AG08395 (cell line): ENCODE data around the gene KLRF2.

ENCODE experiments used
- DNase-seq: peaks from one replicate; pipeline ENCODE4 v3.0.0; 2012; ENCODE audit warnings: mixed read lengths, low spot score

Gene KLRF2

DNA sequence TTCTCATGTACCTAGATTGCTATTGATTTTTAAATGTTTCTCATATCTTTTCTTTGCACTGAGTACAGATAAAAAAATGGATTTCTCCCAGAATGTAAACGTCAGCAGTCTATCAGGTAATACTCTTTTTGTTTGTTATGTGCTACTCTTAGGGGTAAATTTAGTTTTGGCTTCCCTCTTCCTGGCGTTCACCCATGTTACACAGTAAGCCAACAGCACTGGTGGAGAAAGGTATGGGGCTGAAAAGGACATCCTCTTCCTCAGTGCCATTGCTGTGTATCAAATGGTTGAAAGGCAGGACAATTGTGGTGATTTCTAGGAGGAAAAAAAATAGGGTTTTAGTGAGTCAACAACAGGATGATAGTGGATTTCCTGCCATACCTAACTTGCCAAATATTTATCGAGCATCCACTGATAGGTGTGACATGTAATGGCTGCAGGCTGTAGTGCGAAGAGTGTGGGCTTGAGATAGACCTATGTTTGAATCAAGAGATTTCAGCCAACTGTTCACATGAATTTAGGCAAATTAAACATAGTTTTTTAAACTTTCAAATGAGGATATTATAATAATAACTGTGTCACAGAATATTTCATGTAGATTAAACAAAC is 7.5 kb downstream of the KLRF2 start:
- no peak for DNase-seq

DNA sequence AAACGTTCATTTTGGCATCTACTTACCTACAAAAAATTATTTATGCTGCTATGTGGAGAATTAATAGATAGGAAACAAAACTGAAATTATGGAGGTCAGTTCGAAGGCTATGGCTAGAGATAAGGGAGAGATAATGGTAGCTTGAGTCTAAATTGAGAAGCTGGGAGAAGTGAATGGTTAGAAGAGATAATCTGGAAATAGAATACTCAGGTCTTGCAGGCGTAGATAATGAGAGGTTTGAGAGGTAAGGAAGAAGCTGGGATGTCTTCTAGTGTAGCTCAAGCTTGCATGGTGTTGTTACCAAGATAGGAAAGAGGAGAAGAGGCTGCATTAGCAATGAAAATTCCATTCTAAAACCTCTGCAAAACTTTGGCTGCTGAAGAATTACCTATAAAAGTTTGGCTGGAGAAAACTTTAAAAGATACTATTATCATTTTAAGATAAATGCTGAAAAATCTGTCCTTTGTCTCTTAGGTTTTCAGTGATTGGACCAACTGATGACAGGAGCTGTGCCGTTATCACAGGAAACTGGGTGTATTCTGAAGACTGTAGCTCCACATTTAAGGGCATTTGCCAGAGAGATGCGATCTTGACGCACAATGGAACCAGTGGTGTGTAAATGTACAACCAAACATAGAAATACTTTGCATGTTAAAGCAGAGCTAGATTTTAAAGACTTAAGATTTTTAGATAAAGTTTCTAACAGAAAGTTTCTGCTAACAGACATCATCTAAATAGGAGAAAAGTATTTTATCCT is 14.1 kb downstream of the KLRF2 start:
- DNase-seq: no peak

DNA sequence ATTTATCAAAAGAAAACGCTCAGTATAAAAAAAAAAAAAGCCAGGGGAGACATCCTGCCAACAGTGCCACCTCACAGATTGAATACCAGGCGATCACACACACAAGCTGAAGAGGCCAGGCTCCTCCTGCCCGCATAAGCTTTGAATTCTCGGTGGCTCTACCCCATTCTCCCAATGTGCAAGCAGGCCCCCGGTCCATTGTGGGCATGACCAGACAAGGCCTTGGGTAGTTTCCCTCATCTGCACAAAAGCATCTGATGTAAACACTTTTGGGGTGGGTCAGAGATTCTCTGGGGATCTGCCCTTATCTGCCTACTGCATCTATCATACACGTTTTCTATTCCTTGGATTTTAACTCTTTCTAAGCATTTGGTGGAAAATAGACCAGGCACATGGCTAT is 16.2 kb downstream of the KLRF2 start:
- no peak for DNase-seq

DNA sequence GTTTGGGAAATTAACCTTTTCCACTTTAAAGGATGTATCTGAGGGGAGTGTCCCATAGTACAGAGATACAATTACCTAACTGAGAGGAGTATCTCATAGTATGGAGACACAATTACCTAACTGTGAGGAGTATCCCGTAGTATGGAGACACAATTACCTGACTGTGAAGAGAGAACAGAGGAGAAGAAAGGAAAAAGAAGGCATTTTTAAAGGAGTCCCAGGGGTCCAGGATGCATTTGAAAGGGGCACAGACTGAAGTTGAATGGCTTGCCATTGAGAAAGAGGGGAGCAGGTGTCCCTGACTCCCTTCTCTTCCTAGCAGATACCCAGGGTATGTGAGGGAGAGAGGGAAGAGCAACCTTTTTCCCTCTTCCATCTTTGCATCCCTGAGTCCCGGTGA is 17.9 kb downstream of the KLRF2 start:
- no peak for DNase-seq

DNA sequence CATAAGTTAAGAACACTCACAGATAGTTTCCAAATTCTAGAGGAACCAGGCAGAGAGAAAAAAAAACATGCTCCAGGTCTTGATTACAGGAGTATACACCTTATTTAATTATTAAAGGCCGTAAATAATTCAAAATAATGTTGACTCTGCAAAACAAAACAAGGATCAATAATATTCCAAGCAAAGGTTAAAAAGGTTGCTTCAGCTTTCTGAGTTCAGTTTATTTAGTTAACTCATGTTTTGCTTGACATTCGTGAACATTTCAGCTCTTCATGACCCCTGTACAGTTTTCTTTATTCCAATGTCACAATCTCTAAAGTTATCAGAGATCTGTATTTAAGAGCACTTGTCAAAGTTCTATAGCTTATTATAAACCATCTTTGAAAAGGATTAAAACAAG is 19.6 kb downstream of the KLRF2 start:
- no peak for DNase-seq

DNA sequence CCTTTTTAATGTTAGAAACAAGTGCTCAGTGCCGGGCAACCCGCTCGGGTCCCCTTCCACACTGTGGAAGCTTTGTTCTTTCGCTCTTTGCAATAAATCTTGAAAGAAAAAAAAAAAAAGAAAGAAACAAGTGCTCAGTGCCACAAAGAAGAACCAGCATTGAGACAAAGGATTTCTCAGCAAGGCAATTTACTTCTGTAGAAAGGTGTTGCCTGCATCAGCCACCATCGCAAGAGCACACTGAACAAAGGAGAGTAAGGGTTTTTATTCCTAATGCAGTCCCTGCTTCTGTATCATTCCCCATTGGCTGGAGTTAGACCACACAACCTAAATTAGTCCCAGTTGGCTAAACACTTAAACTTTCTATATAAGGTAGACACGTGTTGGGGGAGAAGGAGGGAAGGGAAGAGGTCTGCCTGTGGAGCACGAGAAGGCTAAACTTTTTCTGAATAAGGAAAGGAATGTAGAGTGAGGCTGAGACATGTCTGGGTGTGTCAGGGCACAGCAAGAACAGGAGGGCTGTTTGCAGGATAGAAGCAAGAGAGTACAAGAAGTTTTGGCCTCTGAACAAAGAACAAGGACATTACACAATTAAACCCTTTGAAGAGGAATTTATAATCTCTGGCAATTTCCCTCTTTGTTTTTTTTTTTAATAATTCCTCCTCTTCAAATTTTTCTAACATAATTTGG is 21.4 kb downstream of the KLRF2 start:
- DNase-seq: no peak

DNA sequence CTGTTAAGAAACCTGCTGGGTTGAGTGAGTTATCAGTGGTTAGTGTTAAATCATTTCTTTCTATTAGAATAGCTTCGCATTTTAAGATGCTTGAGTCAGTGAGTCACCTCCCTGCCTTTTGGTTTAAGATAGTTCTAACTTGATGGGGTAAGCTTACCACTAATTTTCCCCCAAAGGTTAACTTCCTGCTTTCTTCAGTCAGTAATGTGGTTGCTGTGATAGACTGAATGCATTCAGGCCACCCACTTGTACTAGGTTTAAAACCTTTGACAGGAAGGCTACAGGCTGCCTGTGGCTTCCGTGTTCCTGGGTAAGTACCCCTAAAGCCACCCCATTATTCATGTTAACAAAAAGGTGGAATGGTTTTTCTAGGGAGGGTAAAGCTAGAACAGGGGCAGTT is 25.6 kb downstream of the KLRF2 start:
- no peak for DNase-seq

DNA sequence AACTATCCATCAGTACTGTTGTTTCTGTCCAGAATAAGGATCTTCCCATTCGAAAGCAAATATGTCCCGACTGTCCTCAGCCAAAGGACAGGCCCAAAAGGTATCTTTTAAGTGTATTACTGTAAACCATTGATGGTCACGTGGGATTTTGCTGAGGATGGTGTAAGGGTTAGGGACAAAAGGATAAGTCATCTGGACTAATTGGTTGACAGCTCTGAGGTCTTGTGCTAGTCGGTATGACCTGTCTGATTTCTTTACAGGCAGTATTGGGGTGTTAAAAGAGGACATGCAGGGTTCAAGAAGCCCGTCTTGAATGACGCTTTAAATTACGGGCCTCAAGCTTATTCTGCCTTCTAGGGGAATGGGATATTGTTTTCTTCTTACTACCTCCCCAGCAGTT is 26.5 kb downstream of the KLRF2 start:
- no peak for DNase-seq

DNA sequence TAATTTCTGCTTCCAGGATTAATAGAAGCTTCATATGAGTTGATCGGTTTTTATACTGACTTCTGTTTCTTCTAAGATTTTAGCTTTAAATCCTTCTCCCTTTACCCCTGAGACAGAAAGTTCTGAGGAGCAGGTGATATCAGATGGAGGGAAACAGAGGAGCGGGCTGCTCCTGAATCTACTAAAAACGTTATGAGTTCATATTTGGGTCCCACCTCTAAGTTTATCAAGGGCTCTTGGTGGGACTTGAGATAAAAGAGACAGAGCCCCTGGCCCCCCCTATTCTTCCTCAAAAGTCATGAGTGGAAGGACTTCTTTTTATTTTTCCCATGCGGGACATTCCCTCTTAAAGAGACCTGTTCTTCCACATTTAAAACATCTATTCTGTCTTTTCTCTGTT is 27.1 kb downstream of the KLRF2 start:
- DNase-seq: no peak

DNA sequence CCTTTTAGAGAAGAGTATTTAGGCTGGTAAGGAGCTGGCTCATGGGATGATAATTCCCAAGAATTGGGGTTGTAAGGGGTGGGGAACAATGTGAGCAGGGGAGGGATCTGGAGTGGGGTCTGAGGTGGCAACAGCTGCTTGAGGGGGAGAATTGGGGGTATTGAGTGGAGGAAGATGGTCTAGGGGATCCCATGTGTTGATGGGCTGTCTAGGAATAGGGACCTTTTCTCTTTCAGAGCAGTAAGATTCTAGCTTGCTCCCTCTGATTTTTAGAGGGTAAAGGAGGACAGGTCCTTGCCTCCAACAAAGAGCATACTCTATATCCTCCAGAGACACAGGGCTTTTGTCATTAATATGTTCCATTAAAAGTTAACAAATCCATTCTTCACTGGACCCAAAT is 28.4 kb downstream of the KLRF2 start:
- no peak for DNase-seq

DNA sequence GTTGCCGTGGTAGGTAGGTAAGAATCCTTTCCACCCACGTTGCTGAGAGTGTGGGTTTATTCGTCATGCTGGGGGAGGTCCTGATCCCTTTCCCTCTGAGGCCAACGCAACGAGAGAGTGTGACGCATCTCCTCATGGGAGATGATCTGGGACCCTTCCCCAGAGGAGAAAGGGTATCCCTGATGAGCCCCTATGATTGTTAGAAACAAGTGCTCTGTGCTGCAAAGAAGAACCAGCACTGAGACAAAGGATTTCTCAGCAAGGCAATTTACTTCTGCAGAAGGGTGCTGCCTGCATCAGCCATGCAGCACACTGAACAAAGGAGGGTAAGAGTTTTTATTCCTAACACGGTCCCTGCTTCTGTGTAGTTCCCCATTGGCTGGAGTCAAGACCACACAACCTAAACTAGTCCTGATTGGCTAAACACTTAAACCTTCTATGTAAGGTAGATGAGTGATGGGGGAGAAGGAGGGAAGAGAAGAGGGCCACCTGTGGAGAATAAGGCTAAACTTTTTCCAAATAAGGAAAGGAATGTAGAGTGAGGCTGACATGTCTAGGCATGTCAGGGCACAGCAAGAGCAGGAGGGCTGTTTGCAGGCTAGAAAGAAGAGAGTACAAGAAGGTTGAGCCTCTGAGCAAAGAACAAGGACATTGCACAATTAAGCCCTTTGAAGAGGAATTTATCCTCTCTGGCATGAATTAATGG is 29.6 kb downstream of the KLRF2 start:
- peak; percentile 19 for DNase-seq

DNA sequence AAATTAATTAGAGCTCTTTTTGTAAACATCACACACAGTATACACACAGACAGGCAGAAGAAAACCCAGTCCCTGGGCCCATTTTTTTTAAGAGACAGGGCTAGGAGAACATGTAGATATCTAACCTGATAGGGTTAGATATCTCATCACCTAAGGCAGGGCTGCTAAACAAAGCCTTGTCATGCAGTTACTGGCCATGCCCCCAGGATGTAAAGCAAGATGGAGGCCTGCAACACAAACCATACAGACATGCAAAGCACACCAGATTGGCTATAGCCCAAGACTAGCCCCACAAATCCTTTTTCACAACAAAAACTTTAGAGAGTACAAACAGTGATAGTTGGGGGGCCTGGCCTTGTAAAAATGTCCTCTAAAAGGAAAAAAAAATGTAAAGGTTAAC is 30.4 kb downstream of the KLRF2 start:
- no peak for DNase-seq

DNA sequence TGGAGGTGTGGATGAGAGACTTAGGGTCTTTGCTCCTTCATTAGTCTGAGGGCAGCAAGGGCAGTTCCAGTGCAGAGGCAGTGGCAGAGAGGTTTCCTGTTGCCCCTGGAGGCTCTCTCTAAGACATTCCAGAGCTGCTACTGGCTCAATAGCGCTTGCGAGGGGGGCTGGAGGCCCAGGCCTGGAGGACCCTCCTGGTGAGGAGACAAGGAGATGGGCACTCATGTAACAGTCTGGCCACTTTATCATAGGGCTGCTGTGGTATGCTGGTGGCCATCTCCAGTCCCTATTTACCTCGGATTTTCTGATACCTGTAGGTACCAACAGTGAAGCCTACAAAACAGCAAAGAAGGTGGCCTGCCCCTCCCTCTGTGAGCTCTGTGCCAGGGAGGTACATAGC is 38.2 kb downstream of the KLRF2 start:
- DNase-seq: no peak

DNA sequence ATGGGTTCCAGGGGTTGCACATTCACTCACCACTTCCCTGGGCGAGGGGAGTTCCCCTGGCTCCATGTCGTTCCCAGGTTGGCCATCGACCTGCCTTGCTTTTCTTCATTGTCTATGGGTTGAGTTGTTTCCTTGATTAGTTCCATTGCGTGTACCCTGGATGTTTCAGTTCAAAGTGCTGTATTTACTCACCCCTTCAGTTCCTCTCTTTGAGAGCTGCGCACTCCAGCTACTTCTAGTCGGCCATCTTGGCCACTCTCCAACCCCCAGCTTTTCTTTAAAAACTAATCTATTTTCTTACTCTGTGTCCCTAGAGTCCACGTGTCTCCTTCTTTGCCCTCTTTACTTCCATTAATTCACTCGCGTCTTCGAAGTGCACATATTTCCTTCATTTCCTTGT is 39.2 kb downstream of the KLRF2 start:
- DNase-seq: no peak

DNA sequence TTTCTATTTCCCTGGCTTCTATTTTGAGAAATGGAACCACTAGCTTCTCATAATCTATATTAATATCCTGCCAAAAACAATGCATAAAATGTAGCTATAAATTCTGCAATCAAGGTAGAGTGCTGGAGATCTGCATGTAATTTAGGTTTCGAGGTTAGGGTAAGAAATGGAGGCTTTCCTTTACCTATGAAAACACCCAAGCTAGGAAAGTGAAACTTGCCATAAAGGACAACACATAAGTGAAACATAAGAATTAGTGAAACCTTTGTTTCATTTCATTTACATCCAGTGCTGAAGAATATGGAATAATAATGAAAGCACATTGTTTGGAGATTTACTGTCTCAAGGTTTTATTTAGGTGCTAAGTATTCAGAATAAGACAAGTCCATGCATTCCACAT is 41.1 kb downstream of the KLRF2 start:
- no peak for DNase-seq

DNA sequence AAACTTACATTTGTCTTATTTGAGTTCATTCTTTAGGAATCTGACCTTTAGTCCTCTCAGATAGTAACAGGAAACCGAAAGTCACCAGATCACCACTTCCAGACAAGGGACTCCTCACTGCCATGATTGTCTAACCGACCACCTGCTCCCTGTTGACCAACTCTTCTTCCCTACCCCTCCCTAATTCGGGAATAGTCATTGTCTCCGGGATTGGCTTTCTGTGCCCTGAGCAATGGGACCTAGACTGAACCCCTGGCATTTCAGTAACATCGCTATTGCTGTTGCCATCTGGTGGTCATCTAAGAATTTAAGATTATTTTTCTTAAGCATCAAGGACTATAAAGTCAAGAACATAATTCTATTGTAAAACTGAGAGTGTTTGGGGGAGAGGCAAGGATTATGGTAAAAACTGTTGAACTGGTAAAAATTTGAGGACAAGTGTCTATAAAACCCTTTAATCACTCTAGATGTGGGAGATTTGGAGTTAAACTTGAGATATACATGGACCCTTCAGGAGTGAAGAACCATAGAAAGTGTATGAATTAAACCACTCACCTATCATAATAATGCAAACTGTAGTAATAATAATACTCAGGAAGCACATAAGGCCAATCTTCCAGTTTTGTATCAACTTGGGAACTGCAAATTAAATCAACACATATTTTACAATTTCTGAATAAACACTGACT is 44.6 kb downstream of the KLRF2 start:
- peak; percentile 50 for DNase-seq

DNA sequence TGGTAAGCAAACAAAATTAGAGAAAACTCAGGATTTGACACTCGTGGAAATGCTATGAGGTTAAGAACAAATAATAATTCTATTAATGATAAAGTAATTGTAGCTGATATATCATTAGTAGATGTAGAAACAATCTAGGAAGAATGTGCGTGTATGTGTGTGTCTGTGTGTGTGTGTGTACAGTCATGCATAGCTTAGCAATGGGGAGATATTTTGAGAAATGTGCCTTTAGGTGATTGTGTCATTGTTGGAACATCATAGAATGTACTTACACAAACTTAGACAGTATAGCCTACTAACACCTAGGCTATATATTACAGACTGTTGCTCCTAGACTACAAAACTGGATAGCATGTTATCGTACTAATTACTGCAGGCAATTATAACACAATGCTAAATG is 45.6 kb downstream of the KLRF2 start:
- DNase-seq: no peak

DNA sequence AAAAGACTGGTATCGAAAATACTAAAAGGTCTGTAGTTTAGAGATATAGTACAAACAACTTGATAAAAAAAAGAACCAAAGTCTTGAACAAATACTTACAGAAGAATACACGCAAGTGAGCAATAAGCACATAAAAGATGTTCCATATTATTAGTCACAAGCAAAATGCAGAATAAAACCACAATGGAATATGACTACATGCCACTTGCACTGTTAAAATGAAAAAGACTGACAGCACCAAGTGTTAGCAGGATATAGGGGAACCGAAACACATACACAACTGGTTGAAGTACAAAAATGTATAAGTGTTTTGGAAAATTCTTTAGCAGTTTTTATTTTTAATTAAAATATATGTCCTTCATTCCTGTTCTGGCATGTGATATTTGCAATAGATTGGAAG is 47.3 kb downstream of the KLRF2 start:
- DNase-seq: no peak

DNA sequence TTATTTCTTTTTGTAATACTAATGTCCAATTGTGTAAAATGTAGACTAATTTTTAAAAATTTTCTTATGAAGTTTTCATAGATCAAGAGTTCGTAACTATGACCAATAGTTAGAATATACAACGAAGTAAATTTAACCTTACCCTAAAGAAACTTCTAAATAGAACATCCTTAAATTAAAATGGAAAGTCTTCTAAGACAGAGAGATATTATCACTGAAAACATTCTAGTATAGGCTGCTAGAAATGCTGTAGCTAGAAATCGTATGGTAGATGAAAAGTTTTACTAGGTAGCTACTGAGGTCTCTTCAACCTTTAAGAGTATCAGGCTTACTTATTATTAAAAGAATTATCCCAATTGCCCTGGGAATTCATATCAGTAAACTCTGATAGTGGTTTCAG is 50.0 kb downstream of the KLRF2 start:
- no peak for DNase-seq

DNA sequence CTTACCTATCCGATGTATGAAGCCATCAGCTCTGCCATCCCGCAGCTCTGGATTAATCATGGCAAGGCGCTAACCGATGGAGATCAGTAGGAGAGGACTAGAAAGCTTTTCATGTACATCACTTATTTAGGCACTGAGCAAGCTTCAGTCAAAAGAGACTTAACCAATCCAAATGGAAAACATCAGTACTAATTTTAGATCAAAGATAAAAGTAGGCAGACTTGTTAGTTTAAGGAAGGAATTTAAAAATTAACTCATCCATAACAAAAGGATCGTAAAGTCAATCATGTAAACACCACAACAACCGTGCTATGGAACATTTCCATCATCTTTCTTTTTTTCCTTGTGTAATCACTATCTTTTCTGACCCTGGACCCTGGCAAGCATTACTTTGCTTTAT is 51.0 kb downstream of the KLRF2 start, which contains the start of gene CLEC2A:
TSS of gene CLEC2A (minus strand) at position 101 of the 400 bp plus-strand sequence. CDS start at position 60, 41 bp downstream.
- no peak for DNase-seq

DNA sequence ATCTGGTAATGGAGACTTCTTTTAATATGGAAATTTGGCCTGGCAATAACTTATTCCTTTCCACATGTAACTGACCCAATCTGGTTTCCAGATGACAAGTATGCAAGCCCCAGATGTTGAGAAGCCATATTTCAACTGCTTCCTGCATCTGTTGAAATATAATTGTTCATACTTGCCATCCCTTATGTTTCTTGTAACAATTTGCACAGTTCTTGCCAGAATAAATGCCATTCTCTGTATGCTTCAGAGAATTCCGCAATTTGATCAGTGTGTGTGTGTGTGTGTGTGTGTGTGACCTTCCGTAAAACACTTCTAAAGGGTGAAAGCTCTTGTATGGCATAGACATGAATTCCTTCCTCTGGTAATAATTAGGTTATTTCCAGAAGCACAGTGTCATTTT is 52.7 kb downstream of the KLRF2 start:
- DNase-seq: peak; percentile 40

DNA sequence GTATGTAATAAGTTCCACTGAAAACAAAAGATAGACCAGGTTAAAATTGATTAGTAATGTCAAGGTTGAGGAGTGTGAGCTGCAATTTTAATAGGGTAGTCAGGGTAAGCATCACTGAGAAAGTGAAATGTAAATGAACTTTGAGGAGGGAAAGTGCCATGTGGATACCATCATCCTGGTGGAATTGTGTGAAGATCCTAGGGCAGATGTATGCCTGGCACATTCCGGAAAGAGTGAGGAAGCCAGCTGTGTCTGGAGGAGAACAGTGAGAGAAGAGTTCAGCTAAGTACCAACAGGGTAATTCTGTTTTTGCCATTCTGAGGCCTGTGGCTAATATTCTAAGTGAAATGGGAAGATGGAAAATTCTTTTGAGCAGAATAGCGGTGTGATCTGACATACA is 53.7 kb downstream of the KLRF2 start:
- DNase-seq: no peak
